Mesenchymal stem cell (in vitro differentiated cells and primary cell): ENCODE measurements around the gene NOL4L.
A peak's percentile ranks its signal among the peaks of the same experiment; 100 is the strongest.

Source experiments
- DNase-seq: peaks from one replicate; pipeline ENCODE4 v3.0.0-alpha.2; 2013
- H2AFZ ChIP-seq: one replicate; pipeline ENCODE4 v1.6.1; 2013; ENCODE audit warnings: low read depth, mild to moderate bottlenecking, control low read depth, inconsistent platforms, low read length, moderate library complexity
- H2AK5ac ChIP-seq: 2 replicates; pipeline ENCODE4 v1.6.1; 2013; ENCODE audit warnings: low read length, moderate library complexity, mild to moderate bottlenecking, inconsistent platforms; ENCODE audit not compliant: severe bottlenecking
- H2BK120ac ChIP-seq: one replicate; pipeline ENCODE4 v1.6.1; 2013; ENCODE audit warnings: low read depth, mild to moderate bottlenecking, inconsistent platforms, low read length, moderate library complexity
- H2BK12ac ChIP-seq, 2 experiments: one replicate each; pipeline ENCODE4 v1.6.1; 2013; ENCODE audit warnings: inconsistent platforms in 2 of 2, low read length in 2 of 2, mild to moderate bottlenecking in 2 of 2, moderate library complexity in 2 of 2, control low read depth in 1 of 2
- H2BK15ac ChIP-seq: one replicate; pipeline ENCODE4 v1.6.1; 2013; ENCODE audit warnings: mild to moderate bottlenecking, low read depth, inconsistent platforms; ENCODE audit not compliant: poor library complexity, severe bottlenecking
- H2BK5ac ChIP-seq: 2 replicates; pipeline ENCODE4 v1.6.1; 2013; ENCODE audit warnings: low read depth, mild to moderate bottlenecking, low read length, control low read depth, inconsistent platforms; ENCODE audit not compliant: poor library complexity, severe bottlenecking
- H3K14ac ChIP-seq, 2 experiments: one replicate each; pipeline ENCODE4 v1.6.1; 2013; ENCODE audit warnings: inconsistent platforms in 2 of 2, low read length in 2 of 2, control low read depth in 1 of 2, mild to moderate bottlenecking in 1 of 2, moderate library complexity in 1 of 2
- H3K18ac ChIP-seq, 2 experiments: one replicate each; pipeline ENCODE4 v1.6.1; 2013; ENCODE audit warnings: inconsistent platforms in 2 of 2, low read length in 2 of 2, control low read depth in 1 of 2, low read depth in 1 of 2, mild to moderate bottlenecking in 1 of 2
- H3K23ac ChIP-seq, 2 experiments: one replicate each; pipeline ENCODE4 v1.6.1; 2013; ENCODE audit warnings: inconsistent platforms in 2 of 2, low read length in 2 of 2, mild to moderate bottlenecking in 2 of 2, moderate library complexity in 2 of 2, control low read depth in 1 of 2
- H3K27ac ChIP-seq: 2 replicates; pipeline ENCODE4 v1.5.1; 2013; ENCODE audit warnings: mild to moderate bottlenecking, moderate library complexity, low read length, control low read depth, inconsistent platforms; ENCODE audit not compliant: poor library complexity, severe bottlenecking
- H3K27me3 ChIP-seq, 2 experiments: 2 replicates each; pipeline versions ENCODE4 v1.6.1 to v1.7.0; 2013; ENCODE audit warnings: low read length in 2 of 2, mild to moderate bottlenecking in 2 of 2, moderate library complexity in 2 of 2, control low read depth in 1 of 2, inconsistent platforms in 1 of 2; ENCODE audit not compliant: control insufficient read depth in 1 of 2, insufficient read depth in 1 of 2
- H3K36me3 ChIP-seq, 2 experiments: 2 replicates each; pipeline versions ENCODE4 v1.6.1 to v1.7.0; 2013; ENCODE audit warnings: low read length in 2 of 2, control low read depth in 1 of 2, inconsistent platforms in 1 of 2, low read depth in 1 of 2, mild to moderate bottlenecking in 1 of 2; ENCODE audit not compliant: insufficient read depth in 2 of 2, control insufficient read depth in 1 of 2
- H3K4ac ChIP-seq, 2 experiments: one replicate each; pipeline ENCODE4 v1.6.1; 2013; ENCODE audit warnings: inconsistent platforms in 2 of 2, low read length in 2 of 2, mild to moderate bottlenecking in 2 of 2, moderate library complexity in 2 of 2, control low read depth in 1 of 2, low read depth in 1 of 2
- H3K4me1 ChIP-seq: 2 replicates; pipeline ENCODE4 v1.6.1; 2013; ENCODE audit warnings: low read depth, low read length, control low read depth; ENCODE audit not compliant: control insufficient read depth, insufficient read depth
- H3K4me2 ChIP-seq: 2 replicates; pipeline ENCODE4 v1.6.1; 2013; ENCODE audit warnings: low read length, mild to moderate bottlenecking, inconsistent platforms; ENCODE audit not compliant: poor library complexity, severe bottlenecking
- H3K4me3 ChIP-seq, 2 experiments: 2 replicates each; pipeline versions ENCODE4 v1.5.1 to v1.7.0; 2013; ENCODE audit warnings: low read length in 2 of 2, mild to moderate bottlenecking in 2 of 2, control low read depth in 1 of 2, low read depth in 1 of 2; ENCODE audit not compliant: insufficient read depth in 1 of 2
- H3K79me1 ChIP-seq: replicated peaks from 2 replicates; pipeline ENCODE4 v1.6.1; 2013; ENCODE audit warnings: mild to moderate bottlenecking, control low read depth, low read length, inconsistent platforms; ENCODE audit not compliant: poor library complexity, severe bottlenecking
- H3K9ac ChIP-seq: 2 replicates; pipeline ENCODE4 v1.7.0; 2013; ENCODE audit warnings: mild to moderate bottlenecking, low read length, moderate library complexity
- H3K9me3 ChIP-seq: 2 replicates; pipeline ENCODE4 v1.7.0; 2013; ENCODE audit warnings: mild to moderate bottlenecking, low read length; ENCODE audit not compliant: control insufficient read depth
- H4K8ac ChIP-seq: one replicate; pipeline ENCODE4 v1.6.1; 2013; ENCODE audit warnings: inconsistent platforms, mild to moderate bottlenecking, low read length, moderate library complexity
- H4K91ac ChIP-seq: one replicate; pipeline ENCODE4 v1.6.1; 2013; ENCODE audit warnings: mild to moderate bottlenecking, low read length, inconsistent platforms
- WGBS: methylation state at CpG from one replicate; pipeline ENCODE4 v1.1.7; 2013; ENCODE audit warnings: mixed read lengths; 5-methylcytosine and 5-hydroxymethylcytosine counted together

Gene NOL4L

GRCh38 chr20:32609111-32609773 is 24.1 kb upstream of the NOL4L start:
- H3K4me3 ChIP-seq: no peak overlapping the region
- DNase-seq: no peak
- H3K36me3 ChIP-seq: no peaks in the 10 kb centered on the region
- no peak overlapping the region for H3K27ac ChIP-seq
- H3K27me3 ChIP-seq: peaks cover 47 to 86% of the 10 kb centered on the region in 2 experiments
- no peak overlapping the region for H3K18ac ChIP-seq
- H3K4ac ChIP-seq: no peak overlapping the region
- H2BK12ac ChIP-seq: no peak overlapping the region
- H3K23ac ChIP-seq: no peak overlapping the region
- H4K8ac ChIP-seq: no peak overlapping the region
- no peak overlapping the region for H3K4me2 ChIP-seq
- H3K4me1 ChIP-seq: peaks cover 9% of the 10 kb centered on the region
- no peak overlapping the region for H2BK120ac ChIP-seq
- H2AK5ac ChIP-seq: no peak overlapping the region
- no peak overlapping the region for H2BK15ac ChIP-seq
- no peak overlapping the region for H3K14ac ChIP-seq
- no peak overlapping the region for H3K9ac ChIP-seq
- no peak overlapping the region for H2AFZ ChIP-seq
- no peaks in the 10 kb centered on the region for H3K79me1 ChIP-seq
- H2BK5ac ChIP-seq: no peak overlapping the region
- no peaks in the 10 kb centered on the region for H3K9me3 ChIP-seq
- H4K91ac ChIP-seq: no peak overlapping the region
- 91% methylated on average over 14 of the region's 14 CpGs for WGBS

GRCh38 chr20:32608664-32609015 is 23.5 kb upstream of the NOL4L start:
- H3K9me3 ChIP-seq: no peaks in the 10 kb centered on the region
- H4K8ac ChIP-seq: no peak overlapping the region
- H3K4me2 ChIP-seq: no peak overlapping the region
- no peak overlapping the region for H2BK5ac ChIP-seq
- H3K4me1 ChIP-seq: peaks cover 9% of the 10 kb centered on the region
- H2BK120ac ChIP-seq: no peak overlapping the region
- H3K18ac ChIP-seq: no peak overlapping the region
- no peak overlapping the region for H3K23ac ChIP-seq
- 95% methylated on average over 5 of the region's 5 CpGs for WGBS
- no peak overlapping the region for H2BK15ac ChIP-seq
- no peak overlapping the region for H2BK12ac ChIP-seq
- no peak overlapping the region for H3K4me3 ChIP-seq
- no peak overlapping the region for H3K27ac ChIP-seq
- H2AFZ ChIP-seq: no peak overlapping the region
- no peak overlapping the region for H4K91ac ChIP-seq
- no peaks in the 10 kb centered on the region for H3K36me3 ChIP-seq
- no peak overlapping the region for H3K14ac ChIP-seq
- no peak overlapping the region for H2AK5ac ChIP-seq
- peaks cover 49 to 86% of the 10 kb centered on the region in 2 experiments for H3K27me3 ChIP-seq
- no peak for DNase-seq
- H3K9ac ChIP-seq: no peak overlapping the region
- H3K79me1 ChIP-seq: no peaks in the 10 kb centered on the region
- H3K4ac ChIP-seq: no peak overlapping the region

GRCh38 chr20:32607727-32608663 is 22.9 kb upstream of the NOL4L start:
- WGBS: 89% methylated on average over 22 of the region's 22 CpGs
- Histone ChIP-seq H3K9ac (no peak overlapping the region), H3K27ac (no peak overlapping the region), H3K4me1 (peaks cover 9% of the 10 kb centered on the region), H3K79me1 (no peaks in the 10 kb centered on the region), H3K14ac (no peak overlapping the region), H2BK120ac (no peak overlapping the region), H3K4ac (no peak overlapping the region), H2BK12ac (no peak overlapping the region), H3K18ac (no peak overlapping the region), H2AK5ac (no peak overlapping the region), H3K23ac (no peak overlapping the region), H3K4me2 (no peak overlapping the region), H2BK5ac (no peak overlapping the region), H3K4me3 (no peak overlapping the region), H3K36me3 (no peaks in the 10 kb centered on the region), H3K27me3 (peaks cover 49 to 81% of the 10 kb centered on the region in 2 experiments), H3K9me3 (no peaks in the 10 kb centered on the region), H4K91ac (peak overlapping the region; percentile 8), H4K8ac (no peak overlapping the region), H2AFZ (no peak overlapping the region), H2BK15ac (peak overlapping the region; percentile 28)
- DNase-seq: no peak

GRCh38 chr20:32607324-32607723 is 22.2 kb upstream of the NOL4L start:
- Histone ChIP-seq H3K4me2 (no peak overlapping the region), H2BK12ac (no peak overlapping the region), H3K18ac (no peak overlapping the region), H3K36me3 (no peaks in the 10 kb centered on the region), H3K4me3 (no peak overlapping the region), H3K27me3 (peaks cover 49 to 79% of the 10 kb centered on the region in 2 experiments), H2AK5ac (no peak overlapping the region), H3K4me1 (peaks cover 9% of the 10 kb centered on the region), H2BK15ac (peak overlapping the region; percentile 28), H3K27ac (no peak overlapping the region), H4K8ac (no peak overlapping the region), H4K91ac (peak overlapping the region; percentile 8), H3K14ac (no peak overlapping the region), H3K9ac (no peak overlapping the region), H2BK120ac (no peak overlapping the region), H3K4ac (no peak overlapping the region), H2AFZ (no peak overlapping the region), H3K79me1 (no peaks in the 10 kb centered on the region), H2BK5ac (no peak overlapping the region), H3K9me3 (no peaks in the 10 kb centered on the region), H3K23ac (no peak overlapping the region)
- WGBS: 80% methylated on average over 8 of the region's 8 CpGs
- no peak for DNase-seq
